ENCODE measurements around the gene TSHZ2. TPM values are rescaled to one million over a fixed set of nuclear protein-coding genes. Genes with fewer than 3 reads are reported as not detected.

The TSHZ2 gene
- total RNA-seq, 1 experiment from 2014 or later: 0.07 TPM

- TF ChIP-seq CTCF (conservative IDR thresholded peaks at IDR 0.05): no peak
- H3K27ac Mint-ChIP-seq: no peak overlapping the region; a peak in 1 of 7 replicates
- H2AFZ ChIP-seq (ENCODE audit: low read length): no peak overlapping the region
Measured at GRCh38 chr20:53231061-53231460, 258.9 kb downstream of the TSHZ2 start.

More at GRCh38 chr20:53231061-53231460, 258.9 kb downstream of the TSHZ2 start:
- Histone ChIP-seq H2AK5ac (ENCODE audit: insufficient read length, low read length) (no peak overlapping the region), H3K4ac (ENCODE audit: low read depth, low read length) (no peak overlapping the region), H2BK20ac (ENCODE audit: low read depth, low read length, poor library complexity, severe bottlenecking) (no peak overlapping the region), H3K56ac (ENCODE audit: insufficient read length, low read depth, low read length) (no peak overlapping the region), H3K79me1 (ENCODE audit: insufficient read depth, low read depth, low read length, poor library complexity, severe bottlenecking) (no peaks in the 10 kb centered on the region), H3K4me1 (ENCODE audit: insufficient read depth, low read length) (peaks cover 2% of the 10 kb centered on the region; the same call in 1 of the 2 replicates), H2BK12ac (ENCODE audit: insufficient read length, low read depth, low read length) (no peak overlapping the region), H3K27me3 (ENCODE audit: insufficient read depth, low read length) (no peaks in the 10 kb centered on the region), H3K14ac (ENCODE audit: insufficient read depth, low read length) (no peak overlapping the region), H3T11ph (ENCODE audit: low read length) (no peak overlapping the region), H2BK15ac (ENCODE audit: low read depth, low read length) (no peak overlapping the region), H2BK120ac (ENCODE audit: low read depth, low read length, poor library complexity, severe bottlenecking) (no peak overlapping the region), H3K79me2 (ENCODE audit: insufficient read depth, low read length) (no peaks in the 10 kb centered on the region), H3K27ac (ENCODE audit: insufficient read length, low read depth, low read length) (no peak overlapping the region), H3K9me3 (ENCODE audit: control insufficient read depth, low read depth, low read length) (no peaks in the 10 kb centered on the region), H4K8ac (replicated peaks; ENCODE audit: insufficient read length, low read depth, low read length) (no peak overlapping the region), H3K4me2 (ENCODE audit: insufficient read depth, insufficient read length, low read length) (no peak overlapping the region), H4K91ac (ENCODE audit: insufficient read length, low read depth, low read length) (no peak overlapping the region), H3K9ac (ENCODE audit: extremely low read depth, insufficient read length, low read length) (no peak overlapping the region), H3K23me2 (ENCODE audit: insufficient read length, low read depth, low read length, poor library complexity, severe bottlenecking) (no peaks in the 10 kb centered on the region), H4K20me1 (ENCODE audit: control insufficient read depth, insufficient read depth, insufficient read length) (no peaks in the 10 kb centered on the region), H4K5ac (ENCODE audit: insufficient read length, low read depth, low read length) (no peak overlapping the region), H2BK5ac (ENCODE audit: insufficient read length, low read length) (no peak overlapping the region), H3K23ac (ENCODE audit: insufficient read length, low read depth, low read length) (no peak overlapping the region), H3K18ac (ENCODE audit: insufficient read length, low read depth, low read length) (no peak overlapping the region)
- DNase-seq: no peak
- peaks cover 14 to 23% of the 10 kb centered on the region in 2 experiments for H3K4me1 Mint-ChIP-seq
- H3K27me3 Mint-ChIP-seq (ENCODE audit: low read depth): peaks cover 1% of the 10 kb centered on the region
- H3K4me3 Mint-ChIP-seq: no peak overlapping the region
- H3K9me3 Mint-ChIP-seq: no peaks in the 10 kb centered on the region
- WGBS (ENCODE audit: extremely low coverage, insufficient read length, low lambda C conversion rate): no CpG with 5 or more reads among the region's 3 CpGs
- no peaks in the 10 kb centered on the region for H3K36me3 Mint-ChIP-seq (ENCODE audit: insufficient read depth in 1 of 3, low read depth in 3 of 3)

All from H9 (cell line).